ENCODE data around the gene B4GALNT3.

GRCh38 chr12:459050-459429 lies 699 bp upstream of the B4GALNT3 start:
- TF ChIP-seq POLR2A (IDR thresholded peaks at IDR 0.05; ENCODE audit: low read depth, low read length) (no peak), POLR2AphosphoS5 (IDR thresholded peaks at IDR 0.05; ENCODE audit: low read depth, low read length) (no peak)

Data from GM12892 (cell line).